Measurements from ENCODE around the gene ZNF524.
A peak's percentile ranks its signal among the peaks of the same experiment; 100 is the strongest.
"Not testable (repeated sequence)": the region's sequence is repeated elsewhere in the genome, so short reads cannot be mapped to it uniquely, and the experiment has no call there.

Gene ZNF524

DNA sequence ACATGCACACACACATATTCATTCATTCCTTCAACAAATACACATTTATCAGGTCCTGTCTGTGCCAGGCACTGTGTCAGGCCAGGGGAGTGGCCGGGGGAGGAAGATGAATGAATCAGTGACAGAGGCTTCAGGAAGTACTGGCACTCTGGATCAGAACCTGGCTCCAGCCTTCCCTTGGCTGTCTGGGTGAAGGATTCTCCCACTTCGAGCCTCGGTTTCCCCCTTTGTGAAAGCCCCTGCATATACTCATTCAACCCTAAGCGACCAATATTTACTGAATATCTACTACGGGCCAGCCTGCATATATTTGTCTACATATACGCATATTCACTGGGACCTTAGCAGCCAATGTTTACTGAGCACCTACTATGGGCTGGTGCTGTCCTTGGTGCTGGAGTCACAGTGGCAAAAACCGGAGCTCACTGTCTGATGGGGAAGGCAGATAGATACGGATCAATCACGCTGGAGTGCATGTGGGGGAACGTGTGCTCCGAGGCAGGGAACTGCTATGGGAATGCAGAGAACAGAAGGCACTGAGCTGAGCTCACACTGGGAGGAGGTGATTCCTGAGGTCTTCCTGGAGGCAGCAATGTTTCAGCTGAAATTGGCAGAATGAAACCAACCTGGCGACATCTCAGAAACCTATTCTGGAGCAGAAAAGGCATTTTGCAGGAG lies 18.8 kb upstream of the ZNF524 start:
- DNase-seq (ENCODE audit: low spot score): no peak

DNA sequence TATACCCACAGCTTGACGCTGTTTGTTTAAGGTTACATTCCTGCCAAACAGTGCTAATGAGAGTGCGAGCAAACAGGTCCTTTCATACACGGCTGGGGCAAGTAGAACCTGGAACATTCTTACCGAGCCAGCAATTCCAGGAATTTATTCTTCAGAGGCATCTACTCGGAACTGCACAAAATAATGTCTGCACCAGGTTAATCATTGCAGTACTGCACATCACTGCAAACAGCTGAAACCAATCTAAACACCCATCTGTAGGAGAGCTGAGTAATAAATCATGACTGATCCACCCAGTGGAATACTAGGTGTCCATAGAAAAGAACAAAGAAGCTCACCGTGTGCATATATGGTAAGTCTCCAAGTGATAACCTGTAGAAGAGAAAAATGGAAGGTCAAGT lies 18.3 kb upstream of the ZNF524 start:
- no peak for DNase-seq (ENCODE audit: low spot score)

DNA sequence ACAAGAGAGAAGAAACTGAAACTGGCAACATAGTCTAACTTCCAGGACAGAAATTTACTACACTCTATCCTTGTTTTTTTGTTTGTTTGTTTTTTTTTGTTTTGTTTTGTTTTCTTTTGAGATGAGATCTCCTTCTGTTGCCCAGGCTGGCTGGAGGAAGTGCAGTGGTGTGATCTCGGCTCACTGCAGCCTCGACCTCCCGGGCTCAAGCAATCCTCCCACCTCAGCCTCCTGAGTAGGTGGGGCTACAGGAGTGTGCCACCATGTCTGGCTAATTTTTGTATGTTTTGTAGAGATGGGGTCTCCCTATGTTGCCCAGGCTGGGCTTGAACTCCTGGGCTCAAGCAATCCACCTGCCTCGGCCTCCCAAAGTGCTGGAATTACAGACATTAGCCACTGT lies 17.8 kb upstream of the ZNF524 start:
- not testable (repeated sequence) for DNase-seq (ENCODE audit: low spot score)

DNA sequence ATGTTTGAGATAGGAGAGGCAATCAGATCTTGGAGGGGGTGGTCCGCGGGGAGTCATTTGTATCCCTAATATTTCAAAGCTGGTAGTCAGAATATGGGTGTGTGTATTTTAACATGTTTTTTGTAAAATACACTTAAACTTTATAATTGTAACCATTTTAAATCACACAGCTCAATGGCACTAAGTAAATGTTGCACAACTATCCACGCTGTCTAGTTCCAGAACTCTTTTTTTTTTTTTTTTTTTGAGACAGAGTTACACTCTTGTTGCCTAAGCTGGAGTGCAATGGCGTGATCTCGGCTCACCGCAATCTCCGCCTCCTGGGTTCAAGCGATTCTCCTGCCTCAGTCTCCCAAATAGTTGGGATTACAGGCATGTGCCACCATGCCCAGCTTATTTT lies 16.2 kb upstream of the ZNF524 start:
- DNase-seq (ENCODE audit: low spot score): not testable (repeated sequence)

DNA sequence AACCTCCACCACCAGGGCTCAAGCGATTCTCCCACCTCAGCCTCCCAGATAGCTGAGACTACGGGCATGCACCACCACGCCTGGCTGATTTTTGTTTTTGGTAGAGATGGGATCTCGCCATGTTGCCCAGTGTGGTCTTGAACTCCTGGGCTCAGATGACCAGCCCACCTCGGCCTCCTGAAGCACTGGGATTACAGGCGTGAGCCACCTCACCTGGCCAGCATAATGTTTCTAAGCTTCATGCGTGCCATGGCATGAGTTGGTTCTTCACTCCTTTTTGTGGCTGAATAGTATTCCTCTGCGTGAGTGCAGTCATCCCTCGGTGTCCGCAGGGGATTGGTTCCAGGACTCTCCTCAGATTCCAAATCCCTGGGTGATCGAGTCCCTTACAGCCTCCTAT lies 15.2 kb upstream of the ZNF524 start:
- no peak for DNase-seq (ENCODE audit: low spot score)

DNA sequence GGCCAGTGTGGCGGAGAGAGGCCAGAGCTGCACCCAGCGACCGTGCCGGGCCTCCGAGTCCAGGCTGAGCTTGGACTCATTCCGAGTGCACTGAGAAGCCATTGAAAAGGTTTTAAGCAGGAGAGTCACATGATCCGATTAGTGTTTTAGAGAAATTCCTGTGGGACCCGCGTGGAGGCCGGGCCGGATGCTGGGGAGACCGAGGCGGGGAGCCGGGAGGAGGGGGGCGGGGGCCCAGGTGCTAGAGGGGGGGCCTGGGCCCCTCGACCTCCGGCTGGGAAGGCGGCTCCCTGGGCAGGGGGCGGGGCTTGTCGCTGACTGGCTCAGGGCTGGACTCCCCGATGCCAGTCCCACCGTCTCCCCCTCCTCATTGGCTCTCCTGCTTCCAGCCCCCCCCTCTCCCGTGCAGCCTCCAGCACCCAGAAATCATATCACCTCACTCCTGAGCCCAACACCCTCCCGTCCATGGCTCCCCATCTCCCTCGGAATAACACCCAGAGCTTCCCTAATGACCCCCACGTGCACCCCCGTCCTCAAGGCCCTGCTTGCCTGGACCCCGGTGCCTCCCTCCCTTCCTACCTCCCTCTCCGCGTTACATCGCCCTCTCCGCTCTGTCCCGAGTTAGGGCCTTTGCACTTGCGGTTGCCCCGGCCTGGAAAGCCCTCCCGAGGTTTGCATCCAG lies 14.3 kb upstream of the ZNF524 start:
- DNase-seq (ENCODE audit: low spot score): peak; percentile 55

DNA sequence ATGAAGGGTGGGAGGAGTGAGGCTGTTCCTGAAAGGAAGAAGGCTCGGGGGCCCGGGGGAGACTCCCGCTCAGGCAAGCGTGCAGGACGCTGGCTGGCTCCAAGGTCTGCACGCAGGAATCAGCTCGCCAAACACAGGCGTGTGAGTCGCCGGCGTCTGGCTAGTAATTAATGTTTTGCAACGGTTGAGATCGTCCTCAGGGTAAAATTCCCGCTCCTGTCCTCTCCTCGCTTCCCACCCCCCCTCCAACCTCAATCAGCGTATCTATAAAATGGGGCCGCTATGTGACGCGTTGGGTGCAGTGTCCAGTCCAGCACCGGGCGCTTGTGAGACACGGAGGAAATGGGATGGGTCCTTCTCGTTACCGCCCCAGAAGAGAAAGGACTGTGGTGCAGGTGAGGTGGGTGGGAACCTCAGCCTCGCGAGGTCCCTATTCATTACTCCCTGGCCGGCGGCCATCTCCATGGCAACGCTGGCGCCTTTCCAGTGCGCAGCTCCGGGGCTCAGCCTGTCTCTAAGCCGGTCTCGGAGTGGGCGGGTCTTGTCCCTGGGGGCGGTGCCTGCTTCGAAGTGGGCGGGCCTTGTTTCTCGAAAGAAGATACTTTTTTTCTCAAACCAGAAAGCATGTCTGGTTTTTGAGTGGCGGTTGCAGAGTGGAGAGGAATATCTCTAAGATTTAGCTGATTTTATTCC lies 13.0 kb upstream of the ZNF524 start:
- peak; percentile 90 for DNase-seq (ENCODE audit: low spot score)

DNA sequence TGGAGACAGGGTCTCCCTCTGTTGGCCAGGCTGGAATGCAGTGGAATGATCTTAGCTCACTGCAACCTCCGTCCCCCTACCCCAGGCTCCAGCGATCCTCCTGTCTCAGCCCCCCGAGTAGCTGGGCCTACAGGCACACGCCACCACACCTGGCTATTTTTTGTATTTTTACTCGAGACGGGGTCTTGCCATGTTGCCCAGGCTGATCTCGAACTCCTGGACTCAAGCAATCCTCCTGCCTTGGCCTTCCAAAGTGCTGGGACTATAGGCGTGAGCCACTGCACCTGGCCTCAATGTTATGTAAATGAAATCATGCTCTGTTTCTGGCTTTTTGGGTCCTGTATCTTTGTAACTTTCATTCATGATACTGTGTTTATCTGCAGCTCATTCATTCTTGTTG lies 11.3 kb upstream of the ZNF524 start:
- no peak for DNase-seq (ENCODE audit: low spot score)

DNA sequence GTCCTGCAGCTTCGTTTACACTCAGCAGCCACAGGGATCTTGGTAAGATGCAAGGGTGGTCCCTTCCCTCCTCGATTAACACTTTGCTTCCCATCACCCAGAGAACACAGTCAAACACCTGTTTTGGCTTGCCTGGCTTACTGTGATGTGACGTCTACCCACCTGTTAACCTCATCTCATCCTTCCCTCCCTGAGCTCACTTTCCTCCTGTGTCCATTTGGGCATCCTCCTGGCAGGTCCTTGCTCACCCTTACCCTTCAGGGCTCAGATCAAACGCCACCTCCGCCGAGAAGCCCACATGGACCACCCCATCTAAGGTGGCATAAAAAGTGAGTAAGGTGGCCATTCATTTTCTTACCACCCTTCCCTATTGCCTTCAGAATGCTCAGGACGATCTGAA lies 10.0 kb upstream of the ZNF524 start:
- no peak for DNase-seq (ENCODE audit: low spot score)

DNA sequence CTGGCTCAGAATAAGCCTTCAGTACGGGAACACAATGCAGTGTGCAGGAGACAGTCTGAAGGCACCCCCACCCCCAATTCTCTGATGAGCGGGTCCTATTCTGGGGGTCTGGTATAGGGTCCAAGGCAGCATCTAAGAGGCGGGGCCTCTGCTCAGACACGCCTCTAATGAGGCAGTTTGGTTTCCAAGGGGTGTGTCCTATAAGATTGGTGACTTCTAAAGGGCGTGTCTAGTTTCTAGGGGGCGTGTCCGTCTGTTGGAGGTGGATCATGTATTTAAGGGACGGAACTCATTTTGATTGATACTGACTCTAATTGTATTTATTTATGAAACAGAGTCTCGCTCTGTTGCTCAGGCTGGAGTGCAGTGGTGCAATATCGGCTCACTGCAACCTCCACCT lies 9.5 kb upstream of the ZNF524 start:
- no peak for DNase-seq (ENCODE audit: low spot score)

DNA sequence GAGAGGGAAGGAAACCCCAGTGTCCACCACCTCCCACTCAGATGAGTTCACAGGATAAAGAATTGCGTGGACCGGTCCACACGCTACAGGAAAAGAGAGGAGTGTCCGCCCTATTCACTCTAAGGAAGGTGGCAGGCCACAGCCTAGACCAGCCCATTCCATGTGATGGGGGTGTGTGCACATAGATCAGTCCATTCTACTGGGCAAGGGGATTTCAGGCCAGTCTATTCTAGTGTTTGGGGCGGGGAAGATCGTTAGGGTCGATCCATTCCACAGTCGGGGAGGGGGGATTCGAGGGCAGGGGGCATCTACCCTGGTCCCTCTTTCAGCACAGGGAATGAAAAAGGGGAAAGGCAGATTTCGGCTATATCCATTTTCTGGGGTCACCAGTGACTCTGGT lies 8.5 kb upstream of the ZNF524 start:
- no peak for DNase-seq (ENCODE audit: low spot score)

DNA sequence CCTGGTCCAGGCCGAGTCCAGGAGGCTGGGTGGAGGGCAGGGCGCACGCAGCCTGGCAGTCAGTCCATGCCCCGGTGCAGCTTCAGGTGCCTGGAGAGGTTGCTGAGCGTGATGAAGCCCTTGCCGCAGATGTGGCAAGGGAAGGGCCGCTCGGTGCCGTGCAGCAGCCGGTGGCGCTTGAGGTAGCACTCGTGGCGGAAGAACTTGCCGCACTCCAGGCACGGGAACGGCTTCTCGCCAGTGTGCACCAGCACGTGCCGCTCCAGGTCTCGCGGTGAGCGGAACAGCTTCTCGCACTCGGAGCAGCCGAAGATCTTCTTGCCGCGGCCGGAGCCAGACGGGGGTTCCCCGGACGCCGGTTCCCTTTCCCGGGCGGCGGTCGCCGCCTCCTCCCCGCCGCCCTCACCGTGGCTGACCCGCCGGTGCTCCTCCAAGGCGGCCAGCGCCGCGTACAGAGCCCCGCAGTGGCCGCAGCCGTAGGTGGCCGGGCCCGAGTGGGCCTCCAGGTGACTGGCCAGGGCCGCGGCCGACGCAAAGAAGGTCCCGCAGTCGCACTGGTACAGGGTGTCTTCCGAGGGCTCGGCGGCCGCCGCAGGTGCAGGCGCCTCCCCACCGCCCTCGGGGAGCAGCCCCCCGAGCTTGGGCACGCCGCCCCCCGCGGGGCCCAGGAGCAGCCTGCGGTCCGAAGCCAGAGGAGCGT lies 7.5 kb upstream of the ZNF524 start:
- DNase-seq (ENCODE audit: low spot score): no peak

DNA sequence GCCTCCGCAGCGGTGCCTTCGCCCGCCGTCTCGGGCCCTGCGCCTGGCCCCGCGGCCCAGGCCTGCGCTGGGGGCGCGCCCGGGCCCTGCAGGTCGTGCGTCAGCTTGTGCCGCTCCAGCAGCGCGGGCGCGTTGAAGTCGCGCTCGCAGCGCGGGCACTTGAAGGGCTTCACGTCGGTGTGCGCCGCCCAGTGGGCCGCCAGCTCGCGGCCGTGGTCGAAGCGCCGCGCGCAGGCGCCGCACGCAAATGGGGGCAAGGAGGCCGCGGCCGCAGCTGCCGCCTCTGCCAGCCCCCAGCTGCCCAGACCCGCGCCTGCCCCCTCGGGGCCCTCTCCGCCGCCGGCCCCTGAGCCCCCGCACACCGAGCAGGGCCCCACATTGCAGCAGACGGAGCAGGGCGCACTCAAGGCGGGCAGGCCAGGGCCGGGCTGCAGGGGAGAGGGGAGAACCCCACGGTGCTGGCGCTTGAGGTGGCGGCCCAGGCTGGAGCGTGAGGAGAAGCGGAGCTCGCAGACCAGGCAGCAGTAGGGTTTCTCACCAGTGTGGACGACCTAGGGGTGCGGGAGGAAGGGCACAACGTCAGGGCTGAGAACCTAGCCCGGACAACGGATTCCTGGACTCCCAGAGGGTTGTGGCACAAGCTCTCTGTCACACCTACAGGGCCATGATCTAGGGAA lies 6.9 kb upstream of the ZNF524 start:
- no peak for DNase-seq (ENCODE audit: low spot score)

DNA sequence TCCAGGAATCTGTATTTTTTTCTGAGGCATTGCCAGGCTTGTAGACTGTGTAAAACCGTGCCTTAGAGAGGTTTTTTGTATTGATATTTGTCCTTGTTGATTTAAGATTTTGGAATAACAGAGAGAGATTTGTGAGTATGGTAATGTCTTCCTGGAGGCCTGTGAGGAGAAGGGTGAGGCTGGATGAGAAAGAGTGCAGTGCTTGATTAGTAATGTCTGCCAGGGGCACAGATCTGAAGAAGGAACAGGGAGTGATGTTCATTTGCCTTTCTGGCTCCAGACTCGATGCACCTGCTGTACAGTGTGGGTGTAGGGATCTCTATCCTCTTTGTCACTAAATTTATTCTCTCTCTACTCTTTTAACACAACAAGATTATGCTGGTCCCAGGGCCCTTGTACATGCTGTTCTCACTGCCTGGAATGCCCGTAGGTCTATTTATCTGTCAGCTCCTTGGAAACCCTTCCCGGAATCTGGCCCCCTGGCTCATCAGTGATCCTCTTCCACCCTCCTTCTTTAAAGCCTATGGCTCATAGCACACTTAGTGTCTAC lies 5.0 kb upstream of the ZNF524 start:
- no peak for DNase-seq (ENCODE audit: low spot score)

DNA sequence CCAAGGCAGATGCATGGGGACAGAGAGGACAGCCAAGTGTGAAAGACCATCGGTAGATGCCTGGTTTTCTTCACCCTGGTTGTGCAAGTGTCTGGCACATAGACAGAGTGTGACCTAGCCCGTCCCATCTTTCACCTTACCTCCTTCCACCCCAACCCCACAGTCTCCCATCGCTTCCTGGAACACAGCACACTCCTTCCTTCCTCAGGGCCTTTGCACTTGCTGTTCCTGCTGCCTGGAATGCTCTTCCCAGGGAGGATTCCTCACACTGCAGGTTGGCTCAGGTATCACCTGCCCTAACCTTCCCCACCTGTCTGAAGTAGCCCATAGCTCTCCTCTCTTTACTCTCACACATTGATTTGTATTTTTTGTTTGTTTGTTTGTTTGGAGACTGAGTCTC lies 3.8 kb upstream of the ZNF524 start:
- no peak for DNase-seq (ENCODE audit: low spot score)

DNA sequence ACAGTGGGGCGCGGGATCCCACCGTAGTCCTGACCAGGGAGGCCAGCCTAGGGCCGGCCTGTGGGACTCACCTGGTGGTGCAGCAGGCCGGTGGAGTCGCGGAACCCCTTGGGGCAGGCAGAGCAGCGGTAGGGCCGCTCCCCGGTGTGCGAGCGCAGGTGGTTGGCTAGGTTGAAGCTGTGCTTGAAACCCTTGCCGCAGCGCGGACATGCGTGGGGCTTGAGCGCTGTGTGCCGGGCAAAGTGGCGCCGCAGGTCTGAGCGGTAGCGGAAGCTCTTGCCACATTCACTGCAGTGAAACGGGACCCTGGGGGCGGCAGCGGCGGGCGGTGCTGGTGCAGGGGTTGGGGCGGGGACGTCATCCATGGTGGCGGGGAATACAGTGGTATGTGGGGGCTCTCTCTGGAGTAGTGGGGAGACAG lies 2.6 kb upstream of the ZNF524 start:
- DNase-seq (ENCODE audit: low spot score): no peak

DNA sequence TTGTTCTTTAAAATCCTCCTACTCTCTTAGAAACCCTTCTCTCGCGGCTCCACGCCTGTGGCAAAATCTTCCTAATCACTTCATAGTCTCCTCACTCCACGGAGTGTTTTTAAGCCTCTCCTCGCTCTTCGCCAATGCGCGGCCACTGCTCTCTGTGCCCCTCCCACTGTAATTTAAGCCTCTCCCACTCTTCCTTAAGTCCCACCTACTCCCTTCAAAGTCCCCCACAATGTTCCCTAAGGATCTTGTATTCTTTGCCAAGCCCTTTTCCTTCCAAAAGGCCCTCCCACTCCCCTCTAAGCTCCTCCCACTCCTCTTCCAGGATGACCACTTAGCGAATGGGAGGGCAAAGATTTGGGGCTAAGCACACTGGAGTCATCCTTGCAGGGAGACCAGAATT lies 2.1 kb upstream of the ZNF524 start:
- no peak for DNase-seq (ENCODE audit: low spot score)

DNA sequence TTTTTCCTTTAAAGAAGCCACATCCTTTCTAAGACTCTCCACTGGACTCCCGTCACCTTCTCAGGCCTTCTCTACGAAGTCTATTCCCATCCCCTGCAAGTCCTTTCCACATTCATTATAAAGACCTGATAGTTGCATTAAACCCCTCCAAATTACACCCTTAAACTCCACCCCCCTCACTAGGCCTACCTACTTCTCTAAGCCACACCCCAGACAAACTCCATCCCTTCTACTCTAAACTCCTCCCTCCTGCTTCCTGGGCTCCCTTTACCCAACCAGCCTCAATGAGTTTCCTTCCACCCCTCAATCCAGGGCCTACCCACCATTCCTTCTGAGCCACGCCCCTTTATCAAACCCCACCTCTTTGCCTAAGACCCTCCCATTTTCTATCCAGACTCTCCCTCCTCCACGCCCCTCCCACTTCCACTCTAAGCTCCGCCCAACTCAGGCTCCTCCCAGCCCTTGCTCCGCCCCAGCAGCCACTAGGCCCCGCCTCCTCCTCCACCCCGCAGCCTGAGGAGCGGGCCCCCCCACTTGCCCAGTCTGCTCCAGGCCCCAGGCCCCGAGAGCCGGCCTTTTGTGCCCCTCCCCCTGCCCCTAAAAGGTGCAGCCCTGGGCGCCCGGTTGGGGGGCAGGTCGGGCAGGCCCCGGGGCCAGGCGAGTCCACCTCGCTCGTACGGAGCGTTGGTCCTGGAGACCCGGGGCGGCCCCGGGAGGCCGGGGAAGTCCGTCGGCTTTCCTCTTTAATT lies 1.2 kb upstream of the ZNF524 start:
- DNase-seq (ENCODE audit: low spot score): peak; percentile 91

DNA sequence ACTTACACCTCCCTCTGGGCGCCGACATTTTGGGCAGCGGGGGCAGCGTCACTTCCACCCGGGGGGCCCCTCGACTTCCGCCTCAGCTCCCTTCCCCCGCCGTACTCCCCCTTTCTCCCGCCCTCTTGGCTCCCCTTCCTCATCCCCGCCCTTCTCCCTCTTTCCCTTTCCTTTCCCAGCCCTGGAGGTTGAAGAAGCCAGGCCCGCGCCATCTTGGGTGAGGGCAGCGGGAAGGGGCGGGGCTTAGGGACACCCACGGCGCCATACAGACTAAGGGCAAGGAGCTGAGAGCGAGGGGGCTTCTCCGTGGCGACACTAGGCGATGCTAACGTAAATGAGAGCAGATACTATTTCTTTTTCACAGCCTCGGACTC lies 633 bp upstream of the ZNF524 start, which contains the start of gene FIZ1:
Gene FIZ1, minus strand, starts transcription at position 50 of the 374 bp plus-strand sequence. CDS start 1,652 bp downstream, outside the sequence.
- peak; percentile 83 for DNase-seq (ENCODE audit: low spot score)

DNA sequence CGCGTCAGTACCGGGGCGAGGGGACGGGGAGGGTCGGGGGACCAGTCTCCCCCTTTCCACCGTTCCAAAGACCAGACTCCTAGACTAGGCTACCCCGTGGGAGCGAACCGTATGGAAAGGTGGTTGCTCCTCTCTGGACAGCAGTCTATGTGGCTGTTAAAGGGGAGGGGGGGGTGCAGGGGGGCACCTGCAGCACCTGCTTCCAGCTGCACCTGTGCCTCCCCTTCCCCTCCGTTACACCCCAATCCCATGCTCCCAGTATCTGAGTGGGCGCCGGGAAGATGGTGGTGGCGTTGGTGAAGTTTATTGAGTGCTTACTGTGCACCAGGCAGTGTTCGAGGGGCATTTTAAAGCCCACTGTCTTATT lies 557 bp downstream of the ZNF524 start:
- no peak for DNase-seq (ENCODE audit: low spot score)

DNA sequence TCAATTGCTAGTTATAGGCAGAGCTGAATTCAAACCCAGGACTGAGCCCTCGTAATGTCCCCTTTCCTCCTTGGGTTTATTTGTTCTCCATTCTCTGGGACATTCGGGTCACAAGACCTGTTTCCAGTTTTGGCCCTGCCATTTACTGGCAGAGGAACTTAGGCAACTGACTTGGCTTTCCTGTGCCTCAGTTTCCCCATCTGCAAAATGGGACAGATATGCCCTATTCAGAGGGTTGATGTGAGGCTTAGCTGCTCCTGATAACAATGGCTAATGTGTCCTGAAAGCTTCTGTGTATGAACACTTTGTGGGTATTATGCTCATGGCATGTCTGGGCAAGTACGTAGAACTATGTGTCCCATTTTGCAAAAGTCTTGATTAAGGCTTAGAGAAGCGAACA lies 996 bp downstream of the ZNF524 start:
- DNase-seq (ENCODE audit: low spot score): no peak

Data from germinal center (tissue), 1 donor.